Gastrocnemius medialis (tissue), 4 donors: ENCODE results near the gene MRPL27.

Source experiments
- CTCF ChIP-seq, 5 experiments: fragments of 450-650 bp in 3 of 5; fragments of 200-600 bp in 2 of 5; sonication (generic) in 2 of 5; IDR thresholded peaks in 4 of 5; conservative IDR thresholded peaks in 1 of 5; 1 replicate in 4 of 5; 2 replicates in 1 of 5; pipeline ENCODE4 v1.5.1; 2016 to 2019; ENCODE audit warnings: antibody characterized with exemption in 5 of 5, mild to moderate bottlenecking in 3 of 5, moderate library complexity in 3 of 5
- POLR2A ChIP-seq, 2 donors: fragments of 450-650 bp; IDR thresholded peaks; one replicate each; pipeline ENCODE4 v1.6.1; 2017; ENCODE audit warnings: antibody characterized with exemption in 2 of 2, mild to moderate bottlenecking in 2 of 2, moderate library complexity in 2 of 2

GRCh38 chr17:50422738-50423137 lies 49.8 kb upstream of the MRPL27 start:
- no peak for TF ChIP-seq CTCF (IDR thresholded peaks at IDR 0.05 in 4 of 5, conservative IDR thresholded peaks at IDR 0.05 in 1 of 5)
- no peak for TF ChIP-seq POLR2A (IDR thresholded peaks at IDR 0.05)
